ENCODE data around the gene ATP1A2. TPM values are rescaled to one million over a fixed set of nuclear protein-coding genes. Genes with fewer than 3 reads are reported as not detected.

ATP1A2 gene
- total and polyA plus RNA-seq, 8 donors: 0.31 to 104 (median 10.9) TPM

- no peak for DNase-seq
- Histone ChIP-seq H3K4me3 (no peak overlapping the region), H3K36me3 (peaks cover 0 to 14% (median 4%) of the 10 kb centered on the region in 4 donors), H3K27ac (no peak overlapping the region), H3K4me1 (peaks cover 0 to 50% (median 20%) of the 10 kb centered on the region in 4 donors), H3K9me3 (no peaks in the 10 kb centered on the region), H3K27me3 (peaks cover 0 to 30% (median 15%) of the 10 kb centered on the region in 3 donors)
- TF ChIP-seq EP300 (IDR thresholded peaks at IDR 0.05) (no peak), POLR2A (IDR thresholded peaks at IDR 0.05) (no peak), CTCF (IDR thresholded peaks at IDR 0.05) (no peak), POLR2AphosphoS5 (IDR thresholded peaks at IDR 0.05) (no peak)
- 81 to 96% (median 91%) methylated on average over 3 of the region's 3 CpGs for WGBS, 5 donors
- intact Hi-C loops (cut with DNase I; ENCODE audit: low total_unique reads): loop anchor here (10.0 kb wide), 1 partner anchor 56 kb away; no protein-coding TSS in a partner anchor
These were observed 3.4 kb downstream of the ATP1A2 start for GRCh38 chr1:160118928-160119327.

- Histone ChIP-seq H3K9me3 (no peaks in the 10 kb centered on the region), H3K27me3 (peaks cover 0 to 24% (median 10%) of the 10 kb centered on the region in 3 donors), H3K27ac (no peak overlapping the region), H3K4me1 (peaks cover 0 to 48% (median 22%) of the 10 kb centered on the region in 4 donors), H3K4me3 (no peak overlapping the region), H3K36me3 (peaks cover 0 to 16% (median 4%) of the 10 kb centered on the region in 4 donors)
- whole genome bisulfite sequencing, 5 donors: 77 to 91% (median 78%) methylated on average over 4 to 5 of the region's 5 CpGs
- no peak for DNase-seq
- TF ChIP-seq POLR2A (IDR thresholded peaks at IDR 0.05) (no peak), EP300 (IDR thresholded peaks at IDR 0.05) (no peak), CTCF (IDR thresholded peaks at IDR 0.05) (no peak), POLR2AphosphoS5 (IDR thresholded peaks at IDR 0.05) (no peak)
- intact Hi-C loops (cut with DNase I; ENCODE audit: low total_unique reads): no loop called here
These were observed 5.2 kb downstream of the ATP1A2 start for GRCh38 chr1:160120797-160121196.

GRCh38 chr1:160121388-160121787 lies 5.8 kb downstream of the ATP1A2 start:
- no peak overlapping the region for H3K27ac ChIP-seq
- 58 to 86% (median 68%) methylated on average over 1 of the region's 1 CpG for WGBS, 5 donors

GRCh38 chr1:160122978-160123495 lies 7.5 kb downstream of the ATP1A2 start:
- Histone ChIP-seq H3K9me3 (no peaks in the 10 kb centered on the region), H3K27ac (no peak overlapping the region), H3K4me1 (peaks cover 0 to 34% (median 15%) of the 10 kb centered on the region in 4 donors), H3K4me3 (no peak overlapping the region), H3K36me3 (peaks cover 0 to 21% (median 4%) of the 10 kb centered on the region in 4 donors), H3K27me3 (peaks cover 0 to 2% (median 0%) of the 10 kb centered on the region in 3 donors)
- 86 to 88% (median 87%) methylated on average over 9 to 16 of the region's 16 CpGs for WGBS, 5 donors
- no peak for TF ChIP-seq CTCF (IDR thresholded peaks at IDR 0.05)
- TF ChIP-seq EP300 (IDR thresholded peaks at IDR 0.05): no peak
- TF ChIP-seq POLR2AphosphoS5 (IDR thresholded peaks at IDR 0.05): no peak
- no peak for TF ChIP-seq POLR2A (IDR thresholded peaks at IDR 0.05)
- intact Hi-C loops (cut with DNase I; ENCODE audit: low total_unique reads): no loop called here
- DNase-seq: no peak

More at GRCh38 chr1:160121388-160121787, 5.8 kb downstream of the ATP1A2 start:
- Histone ChIP-seq H3K4me3 (no peak overlapping the region), H3K4me1 (peaks cover 0 to 49% (median 22%) of the 10 kb centered on the region in 4 donors), H3K36me3 (peaks cover 0 to 16% (median 4%) of the 10 kb centered on the region in 4 donors), H3K27me3 (peaks cover 0 to 18% (median 4%) of the 10 kb centered on the region in 3 donors), H3K9me3 (no peaks in the 10 kb centered on the region)
- DNase-seq: no peak
- intact Hi-C loops (cut with DNase I; ENCODE audit: low total_unique reads): no loop called here
- TF ChIP-seq POLR2AphosphoS5 (IDR thresholded peaks at IDR 0.05) (no peak), CTCF (IDR thresholded peaks at IDR 0.05) (no peak), EP300 (IDR thresholded peaks at IDR 0.05) (no peak), POLR2A (IDR thresholded peaks at IDR 0.05) (no peak)
